ENCODE data around the gene OLFM3.

Gene OLFM3

DNA sequence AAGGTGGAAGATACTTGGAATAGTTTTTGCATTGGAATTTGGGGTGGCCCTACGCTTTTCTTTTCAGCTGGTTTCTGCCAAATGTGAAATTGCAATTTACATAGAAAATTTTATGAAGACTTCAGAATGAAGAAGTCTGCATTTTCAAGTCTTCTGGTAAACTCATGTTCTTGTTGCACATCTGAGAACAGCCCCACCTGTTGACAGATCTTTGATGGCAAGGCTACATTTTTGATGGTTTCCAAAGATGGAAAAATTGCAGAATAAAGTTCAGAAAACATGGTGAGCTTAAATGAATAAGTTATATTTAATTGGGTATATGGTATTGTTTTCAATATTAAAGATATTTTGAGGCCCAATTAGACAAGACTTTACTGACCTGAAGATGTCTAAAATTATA is 25.4 kb downstream of the OLFM3 start:
- TF ChIP-seq, protein P1, sequence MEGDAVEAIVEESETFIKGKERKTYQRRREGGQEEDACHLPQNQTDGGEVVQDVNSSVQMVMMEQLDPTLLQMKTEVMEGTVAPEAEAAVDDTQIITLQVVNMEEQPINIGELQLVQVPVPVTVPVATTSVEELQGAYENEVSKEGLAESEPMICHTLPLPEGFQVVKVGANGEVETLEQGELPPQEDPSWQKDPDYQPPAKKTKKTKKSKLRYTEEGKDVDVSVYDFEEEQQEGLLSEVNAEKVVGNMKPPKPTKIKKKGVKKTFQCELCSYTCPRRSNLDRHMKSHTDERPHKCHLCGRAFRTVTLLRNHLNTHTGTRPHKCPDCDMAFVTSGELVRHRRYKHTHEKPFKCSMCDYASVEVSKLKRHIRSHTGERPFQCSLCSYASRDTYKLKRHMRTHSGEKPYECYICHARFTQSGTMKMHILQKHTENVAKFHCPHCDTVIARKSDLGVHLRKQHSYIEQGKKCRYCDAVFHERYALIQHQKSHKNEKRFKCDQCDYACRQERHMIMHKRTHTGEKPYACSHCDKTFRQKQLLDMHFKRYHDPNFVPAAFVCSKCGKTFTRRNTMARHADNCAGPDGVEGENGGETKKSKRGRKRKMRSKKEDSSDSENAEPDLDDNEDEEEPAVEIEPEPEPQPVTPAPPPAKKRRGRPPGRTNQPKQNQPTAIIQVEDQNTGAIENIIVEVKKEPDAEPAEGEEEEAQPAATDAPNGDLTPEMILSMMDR (IDR thresholded peaks at IDR 0.05; ENCODE audit: low read depth, low read length), result no peak
- no peak overlapping the region for H3K4me3 ChIP-seq (ENCODE audit: low read depth, low read length)

GRCh38 chr1:101967871-101968270 is 28.9 kb downstream of the OLFM3 start:
- TF ChIP-seq, protein P1 (IDR thresholded peaks at IDR 0.05; ENCODE audit: low read depth, low read length), result no peak

GRCh38 chr1:101965341-101965740 is 31.4 kb downstream of the OLFM3 start:
- no peak overlapping the region for H3K4me3 ChIP-seq (ENCODE audit: low read depth, low read length)
- TF ChIP-seq, protein P1 (IDR thresholded peaks at IDR 0.05; ENCODE audit: low read depth, low read length), result no peak

More at GRCh38 chr1:101967871-101968270, 28.9 kb downstream of the OLFM3 start:
- no peak overlapping the region for H3K4me3 ChIP-seq (ENCODE audit: low read depth, low read length)

DNA sequence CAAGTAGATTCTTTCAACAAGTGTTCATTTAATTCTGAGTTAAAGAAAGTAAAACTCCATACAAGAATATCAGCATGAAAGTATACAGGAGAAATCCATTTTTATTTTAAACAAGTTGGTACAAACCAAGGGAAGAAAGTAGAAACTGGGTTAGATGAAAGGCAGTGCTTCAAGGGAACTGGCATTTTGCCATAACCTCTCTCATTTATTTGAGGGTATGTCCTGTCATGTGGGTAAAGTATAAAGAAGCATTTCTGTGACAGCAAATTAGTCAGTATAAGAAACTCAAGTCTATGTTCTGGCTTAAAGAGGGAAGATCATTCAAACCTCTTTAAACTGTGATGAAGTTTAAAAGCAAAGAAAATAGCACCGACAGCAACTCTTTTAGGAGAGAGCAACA is 32.0 kb downstream of the OLFM3 start:
- TF ChIP-seq, protein P1 (IDR thresholded peaks at IDR 0.05; ENCODE audit: low read depth, low read length), result no peak

GRCh38 chr1:101960142-101960541 is 36.6 kb downstream of the OLFM3 start:
- TF ChIP-seq, protein P1 (IDR thresholded peaks at IDR 0.05; ENCODE audit: low read depth, low read length), result no peak
- no peak overlapping the region for H3K4me3 ChIP-seq (ENCODE audit: low read depth, low read length)

More for the DNA sequence above, 32.0 kb downstream of the OLFM3 start:
- no peak overlapping the region for H3K4me3 ChIP-seq (ENCODE audit: low read depth, low read length)

- H3K4me3 ChIP-seq (ENCODE audit: low read depth, low read length), result no peak overlapping the region
- TF ChIP-seq, protein P1 (IDR thresholded peaks at IDR 0.05; ENCODE audit: low read depth, low read length), result no peak
Measured at GRCh38 chr1:101959456-101959855, 37.3 kb downstream of the OLFM3 start.

DNA sequence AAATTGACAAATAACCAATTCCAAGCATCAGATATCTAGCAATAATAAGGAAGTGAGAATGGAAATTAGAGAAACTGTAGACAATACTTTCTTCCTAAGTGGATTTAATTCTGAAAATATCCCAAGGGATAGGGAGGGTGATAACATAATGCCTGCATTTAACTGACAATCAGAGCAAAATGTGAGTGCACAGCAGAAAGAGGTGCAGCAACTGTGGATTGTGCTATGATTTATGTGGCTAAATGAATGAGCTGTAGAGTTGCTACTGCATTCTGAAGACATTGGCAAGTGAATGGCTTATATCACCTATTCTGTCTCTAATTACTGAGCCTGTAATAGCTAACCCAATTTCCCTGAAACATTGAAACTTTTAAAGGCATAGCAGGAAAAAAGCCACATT is 39.0 kb downstream of the OLFM3 start:
- TF ChIP-seq, protein P1 (IDR thresholded peaks at IDR 0.05; ENCODE audit: low read depth, low read length), result no peak
- H3K4me3 ChIP-seq (ENCODE audit: low read depth, low read length), result no peak overlapping the region

All from WI38 (cell line).